Measurements from ENCODE around the gene NAIF1. TPM values are rescaled to one million over a fixed set of nuclear protein-coding genes. Genes with fewer than 3 reads are reported as not detected.
"Not testable (repeated sequence)": the region's sequence is repeated elsewhere in the genome, so short reads cannot be mapped to it uniquely, and the experiment has no call there.

Gene NAIF1
- total RNA-seq, 1 experiment from 2014 or later, result 14.0 TPM

- no peak for DNase-seq (ENCODE audit: low read depth)
These were observed 7.6 kb downstream of the NAIF1 start for GRCh38 chr9:128059365-128059983.

- DNase-seq (ENCODE audit: low read depth), result no peak
These were observed 9.3 kb downstream of the NAIF1 start for GRCh38 chr9:128057724-128058409.

GRCh38 chr9:128056887-128057723 is 10.0 kb downstream of the NAIF1 start:
- no peak for DNase-seq (ENCODE audit: low read depth)

- DNase-seq (ENCODE audit: low read depth), result no peak
These were observed 11.0 kb downstream of the NAIF1 start for GRCh38 chr9:128056086-128056485.

GRCh38 chr9:128055344-128056040 is 11.6 kb downstream of the NAIF1 start:
- DNase-seq (ENCODE audit: low read depth), result peak; percentile 60

GRCh38 chr9:128054087-128054486 is 13.0 kb downstream of the NAIF1 start:
- no peak for DNase-seq (ENCODE audit: low read depth)

GRCh38 chr9:128053560-128053959 is 13.6 kb downstream of the NAIF1 start:
- DNase-seq (ENCODE audit: low read depth), result no peak

- DNase-seq (ENCODE audit: low read depth), result peak; percentile 33
These were observed 15.0 kb downstream of the NAIF1 start for GRCh38 chr9:128051932-128052709.

GRCh38 chr9:128049843-128050242 is 17.3 kb downstream of the NAIF1 start:
- DNase-seq (ENCODE audit: low read depth), result no peak

GRCh38 chr9:128048663-128049062 is 18.5 kb downstream of the NAIF1 start:
- DNase-seq (ENCODE audit: low read depth), result no peak

GRCh38 chr9:128047231-128047630 is 19.9 kb downstream of the NAIF1 start:
- DNase-seq (ENCODE audit: low read depth), result no peak

GRCh38 chr9:128045831-128046230 is 21.3 kb downstream of the NAIF1 start:
- no peak for DNase-seq (ENCODE audit: low read depth)

- not testable (repeated sequence) for DNase-seq (ENCODE audit: low read depth)
These were observed 21.7 kb downstream of the NAIF1 start for GRCh38 chr9:128045409-128045808.

- no peak for DNase-seq (ENCODE audit: low read depth)
These were observed 23.7 kb downstream of the NAIF1 start for GRCh38 chr9:128043467-128043868.

- DNase-seq (ENCODE audit: low read depth), result no peak
These were observed 25.1 kb downstream of the NAIF1 start for GRCh38 chr9:128042043-128042442.

- not testable (repeated sequence) for DNase-seq (ENCODE audit: low read depth)
These were observed 26.3 kb downstream of the NAIF1 start for GRCh38 chr9:128040783-128041182.

GRCh38 chr9:128036522-128036921 is 30.6 kb downstream of the NAIF1 start:
- DNase-seq (ENCODE audit: low read depth), result not testable (repeated sequence)

- DNase-seq (ENCODE audit: low read depth), result peak; percentile 62
These were observed 32.1 kb downstream of the NAIF1 start for GRCh38 chr9:128034821-128035652.

- DNase-seq (ENCODE audit: low read depth), result no peak
These were observed 33.5 kb downstream of the NAIF1 start for GRCh38 chr9:128033609-128034008.

- no peak for DNase-seq (ENCODE audit: low read depth)
These were observed 39.4 kb downstream of the NAIF1 start for GRCh38 chr9:128027705-128028104.
